ACC112 (cell line): ENCODE data around the gene CLIC6.

ENCODE experiments used
- H2AFZ ChIP-seq: fragments of 200-600 bp; sonication (generic); one replicate; pipeline ENCODE4 v1.6.0; 2017; ENCODE audit warnings: antibody characterized with exemption, low read length; ENCODE audit not compliant: unreplicated experiment
- H3K27ac ChIP-seq: fragments of 200-600 bp; sonication (generic); 2 replicates; pipeline ENCODE4 v1.5.1; 2014; ENCODE audit warnings: low read depth, mild to moderate bottlenecking, antibody characterized with exemption, low read length, moderate library complexity
- H3K27me3 ChIP-seq: fragments of 200-600 bp; sonication (generic); 2 replicates; pipeline ENCODE4 v1.6.1; 2014; ENCODE audit warnings: mild to moderate bottlenecking, antibody characterized with exemption, low read length, moderate library complexity, mixed read lengths; ENCODE audit not compliant: insufficient read depth
- H3K36me3 ChIP-seq: fragments of 200-600 bp; sonication (generic); 2 replicates; pipeline ENCODE4 v1.6.1; 2016; ENCODE audit warnings: mild to moderate bottlenecking, antibody characterized with exemption, low read length, moderate library complexity, mixed read lengths; ENCODE audit not compliant: insufficient read depth
- H3K4me1 ChIP-seq: fragments of 200-600 bp; sonication (generic); one replicate; pipeline ENCODE4 v1.6.1; 2016; ENCODE audit warnings: low read length, mixed read lengths; ENCODE audit not compliant: insufficient read depth, unreplicated experiment, control insufficient read depth
- H3K4me3 ChIP-seq: fragments of 200-600 bp; sonication (generic); 2 replicates; pipeline ENCODE4 v1.5.1; 2014; ENCODE audit warnings: mild to moderate bottlenecking, low read depth, low read length
- H3K79me2 ChIP-seq: fragments of 200-600 bp; sonication (generic); one replicate; pipeline ENCODE4 v1.6.0; 2016; ENCODE audit warnings: low read length; ENCODE audit not compliant: control insufficient read depth, unreplicated experiment, insufficient read depth

The CLIC6 gene

GRCh38 chr21:34668803-34669148 is at the start of gene CLIC6:
Gene CLIC6 (plus strand): TSS chr21:34668994. CDS start chr21:34669389, 395 bp downstream.
- Histone ChIP-seq H3K27ac (no peak within 1 kb of the TSS), H2AFZ (peak within 1 kb of the TSS; percentile 26), H3K4me3 (peak within 1 kb of the TSS; percentile 65), H3K36me3 (no peaks in the 10 kb centered on the region), H3K4me1 (peaks cover 4% of the 10 kb centered on the region), H3K79me2 (no peaks in the 10 kb centered on the region), H3K27me3 (peaks cover 80% of the 10 kb centered on the region)

- H3K79me2 ChIP-seq: no peaks in the 10 kb centered on the region
- no peak overlapping the region for H2AFZ ChIP-seq
- H3K27me3 ChIP-seq: peaks cover 29% of the 10 kb centered on the region
- no peak overlapping the region for H3K4me3 ChIP-seq
- no peaks in the 10 kb centered on the region for H3K4me1 ChIP-seq
- no peak overlapping the region for H3K27ac ChIP-seq
- no peaks in the 10 kb centered on the region for H3K36me3 ChIP-seq
Observed at GRCh38 chr21:34619841-34620665, 48.7 kb upstream of the CLIC6 start.

GRCh38 chr21:34621434-34622350 is 47.1 kb upstream of the CLIC6 start:
- H3K36me3 ChIP-seq: no peaks in the 10 kb centered on the region
- no peak overlapping the region for H3K27ac ChIP-seq
- no peak overlapping the region for H2AFZ ChIP-seq
- H3K27me3 ChIP-seq: peaks cover 43% of the 10 kb centered on the region
- H3K79me2 ChIP-seq: no peaks in the 10 kb centered on the region
- no peaks in the 10 kb centered on the region for H3K4me1 ChIP-seq
- H3K4me3 ChIP-seq: no peak overlapping the region

- no peaks in the 10 kb centered on the region for H3K79me2 ChIP-seq
- H3K4me1 ChIP-seq: no peaks in the 10 kb centered on the region
- H3K4me3 ChIP-seq: no peak overlapping the region
- H3K27me3 ChIP-seq: peaks cover 53% of the 10 kb centered on the region
- H3K36me3 ChIP-seq: no peaks in the 10 kb centered on the region
- no peak overlapping the region for H2AFZ ChIP-seq
- H3K27ac ChIP-seq: no peak overlapping the region
Observed at GRCh38 chr21:34623516-34623915, 45.3 kb upstream of the CLIC6 start.

- Histone ChIP-seq H2AFZ (no peak overlapping the region), H3K27me3 (peaks cover 64% of the 10 kb centered on the region), H3K27ac (no peak overlapping the region), H3K79me2 (no peaks in the 10 kb centered on the region), H3K4me1 (no peaks in the 10 kb centered on the region), H3K4me3 (no peak overlapping the region), H3K36me3 (no peaks in the 10 kb centered on the region)
Observed at GRCh38 chr21:34625030-34625593, 43.7 kb upstream of the CLIC6 start.

- no peak overlapping the region for H3K4me3 ChIP-seq
- H3K27me3 ChIP-seq: peaks cover 68% of the 10 kb centered on the region
- H3K27ac ChIP-seq: no peak overlapping the region
- H3K36me3 ChIP-seq: no peaks in the 10 kb centered on the region
- no peaks in the 10 kb centered on the region for H3K4me1 ChIP-seq
- no peaks in the 10 kb centered on the region for H3K79me2 ChIP-seq
- H2AFZ ChIP-seq: no peak overlapping the region
Observed at GRCh38 chr21:34626131-34626530, 42.7 kb upstream of the CLIC6 start.

- Histone ChIP-seq H3K4me3 (no peak overlapping the region), H3K27me3 (peaks cover 76% of the 10 kb centered on the region), H3K27ac (no peak overlapping the region), H2AFZ (no peak overlapping the region), H3K79me2 (no peaks in the 10 kb centered on the region), H3K36me3 (no peaks in the 10 kb centered on the region), H3K4me1 (no peaks in the 10 kb centered on the region)
Observed at GRCh38 chr21:34630536-34631143, 38.2 kb upstream of the CLIC6 start.

- Histone ChIP-seq H3K36me3 (no peaks in the 10 kb centered on the region), H3K79me2 (no peaks in the 10 kb centered on the region), H3K27ac (no peak overlapping the region), H3K4me3 (no peak overlapping the region), H2AFZ (no peak overlapping the region), H3K27me3 (peaks cover 58% of the 10 kb centered on the region), H3K4me1 (no peaks in the 10 kb centered on the region)
Observed at GRCh38 chr21:34632498-34632897, 36.3 kb upstream of the CLIC6 start.

- Histone ChIP-seq H3K79me2 (no peaks in the 10 kb centered on the region), H3K27me3 (peaks cover 45% of the 10 kb centered on the region), H3K4me1 (peaks cover under 1% of the 10 kb centered on the region), H2AFZ (no peak overlapping the region), H3K4me3 (no peak overlapping the region), H3K27ac (no peak overlapping the region), H3K36me3 (no peaks in the 10 kb centered on the region)
Observed at GRCh38 chr21:34635307-34635706, 33.5 kb upstream of the CLIC6 start.

- Histone ChIP-seq H3K4me3 (no peak overlapping the region), H3K27ac (no peak overlapping the region), H3K79me2 (no peaks in the 10 kb centered on the region), H3K27me3 (peaks cover 33% of the 10 kb centered on the region), H2AFZ (no peak overlapping the region), H3K4me1 (peaks cover 11% of the 10 kb centered on the region), H3K36me3 (no peaks in the 10 kb centered on the region)
Observed at GRCh38 chr21:34636961-34637360, 31.8 kb upstream of the CLIC6 start.
